Osteocyte (in vitro differentiated cells): ENCODE data around the gene IKZF4. TPM values are rescaled to one million over a fixed set of nuclear protein-coding genes. Genes with fewer than 3 reads are reported as not detected.
"Not testable (repeated sequence)": the region's sequence is repeated elsewhere in the genome, so short reads cannot be mapped to it uniquely, and the experiment has no call there.

Source experiments
- DNase-seq: peaks from one replicate; pipeline ENCODE4 v3.0.0; 2021; ENCODE audit warnings: mixed read lengths; ENCODE audit not compliant: unreplicated experiment; ENCODE audit errors: extremely low spot score
- H3K27ac Mint-ChIP-seq: one replicate; pipeline ENCODE4 v1.8.0; 2021; ENCODE audit warnings: mild to moderate bottlenecking, mixed read lengths; ENCODE audit not compliant: unreplicated experiment
- H3K27me3 Mint-ChIP-seq: one replicate; pipeline ENCODE4 v1.8.0; 2021; ENCODE audit warnings: mixed read lengths; ENCODE audit not compliant: unreplicated experiment
- H3K36me3 Mint-ChIP-seq: one replicate; pipeline ENCODE4 v1.8.0; 2021; ENCODE audit warnings: mixed read lengths; ENCODE audit not compliant: unreplicated experiment
- H3K4me1 Mint-ChIP-seq: one replicate; pipeline ENCODE4 v1.8.0; 2021; ENCODE audit warnings: mixed read lengths; ENCODE audit not compliant: unreplicated experiment
- H3K4me3 Mint-ChIP-seq: one replicate; pipeline ENCODE4 v1.8.0; 2021; ENCODE audit warnings: mild to moderate bottlenecking, moderate library complexity, mixed read lengths; ENCODE audit not compliant: unreplicated experiment
- H3K9me3 Mint-ChIP-seq: one replicate; pipeline ENCODE4 v1.8.0; 2021; ENCODE audit warnings: mixed read lengths; ENCODE audit not compliant: unreplicated experiment
- total RNA-seq: library from RNA; stranded (reverse); gene quantifications from 2 replicates; pipeline ENCODE4 v1.2.1, GENCODE V29; 2021
- TF ChIP-seq, protein P1 (sequence below): fragments of 200-600 bp; sonication (generic); IDR thresholded peaks from 2 replicates; pipeline ENCODE4 v1.5.0; 2021; ENCODE audit warnings: antibody characterized with exemption, mild to moderate bottlenecking, moderate library complexity

IKZF4 gene
- total RNA-seq, 1 donor from 2014 or later, result 10.6 TPM

DNA sequence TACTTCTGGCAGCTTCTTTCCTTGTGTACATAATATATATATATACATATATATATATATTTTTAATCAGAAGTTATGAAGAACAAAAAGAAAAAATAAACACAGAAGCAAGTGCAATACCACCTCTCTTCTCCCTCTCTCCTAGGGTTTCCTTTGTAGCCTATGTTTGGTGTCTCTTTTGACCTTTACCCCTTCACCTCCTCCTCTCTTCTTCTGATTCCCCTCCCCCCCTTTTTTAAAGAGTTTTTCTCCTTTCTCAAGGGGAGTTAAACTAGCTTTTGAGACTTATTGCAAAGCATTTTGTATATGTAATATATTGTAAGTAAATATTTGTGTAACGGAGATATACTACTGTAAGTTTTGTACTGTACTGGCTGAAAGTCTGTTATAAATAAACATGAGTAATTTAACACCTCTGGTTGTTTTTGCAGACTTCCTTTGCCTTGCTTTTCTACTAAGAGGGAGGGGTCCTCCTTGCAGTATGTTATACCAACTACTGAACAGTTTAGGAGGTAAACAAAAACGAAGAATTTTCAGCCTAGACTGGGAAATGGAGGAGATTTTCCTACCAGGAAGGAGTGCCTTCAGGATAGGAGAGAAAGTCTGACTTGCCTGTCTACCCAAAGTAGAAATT, 17.3 kb downstream of the IKZF4 start:
- TF ChIP-seq, protein P1, sequence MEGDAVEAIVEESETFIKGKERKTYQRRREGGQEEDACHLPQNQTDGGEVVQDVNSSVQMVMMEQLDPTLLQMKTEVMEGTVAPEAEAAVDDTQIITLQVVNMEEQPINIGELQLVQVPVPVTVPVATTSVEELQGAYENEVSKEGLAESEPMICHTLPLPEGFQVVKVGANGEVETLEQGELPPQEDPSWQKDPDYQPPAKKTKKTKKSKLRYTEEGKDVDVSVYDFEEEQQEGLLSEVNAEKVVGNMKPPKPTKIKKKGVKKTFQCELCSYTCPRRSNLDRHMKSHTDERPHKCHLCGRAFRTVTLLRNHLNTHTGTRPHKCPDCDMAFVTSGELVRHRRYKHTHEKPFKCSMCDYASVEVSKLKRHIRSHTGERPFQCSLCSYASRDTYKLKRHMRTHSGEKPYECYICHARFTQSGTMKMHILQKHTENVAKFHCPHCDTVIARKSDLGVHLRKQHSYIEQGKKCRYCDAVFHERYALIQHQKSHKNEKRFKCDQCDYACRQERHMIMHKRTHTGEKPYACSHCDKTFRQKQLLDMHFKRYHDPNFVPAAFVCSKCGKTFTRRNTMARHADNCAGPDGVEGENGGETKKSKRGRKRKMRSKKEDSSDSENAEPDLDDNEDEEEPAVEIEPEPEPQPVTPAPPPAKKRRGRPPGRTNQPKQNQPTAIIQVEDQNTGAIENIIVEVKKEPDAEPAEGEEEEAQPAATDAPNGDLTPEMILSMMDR, result no peak
- Mint-ChIP-seq H3K36me3 (peaks cover 11% of the 10 kb centered on the region), H3K9me3 (no peaks in the 10 kb centered on the region), H3K27me3 (no peaks in the 10 kb centered on the region), H3K4me1 (peaks cover 19% of the 10 kb centered on the region), H3K4me3 (no peak overlapping the region), H3K27ac (peak overlapping the region; percentile 5)
- DNase-seq, result no peak

DNA sequence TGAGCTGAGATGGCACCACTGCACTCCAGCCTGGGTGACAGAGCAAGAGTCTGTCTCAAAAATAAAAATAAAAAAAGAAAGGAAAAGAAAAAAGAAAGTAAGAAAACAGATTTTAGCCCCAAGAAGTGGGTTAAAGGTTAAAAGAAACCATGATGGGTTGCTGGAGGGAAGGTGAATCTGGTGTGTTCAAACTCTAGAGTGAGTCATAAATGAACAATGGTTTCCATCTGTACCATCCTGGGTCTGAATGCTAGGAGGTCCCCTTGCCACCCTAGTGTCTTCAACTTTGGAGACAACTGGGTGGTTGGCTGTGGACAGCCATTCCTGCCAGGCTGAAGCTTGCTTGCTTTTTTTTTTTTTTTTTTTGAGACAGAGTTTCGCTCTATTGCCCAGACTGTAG, 19.3 kb downstream of the IKZF4 start:
- no peaks in the 10 kb centered on the region for H3K27me3 Mint-ChIP-seq
- H3K4me3 Mint-ChIP-seq, result no peak overlapping the region
- H3K27ac Mint-ChIP-seq, result no peak overlapping the region
- TF ChIP-seq, protein P1, result no peak
- H3K4me1 Mint-ChIP-seq, result peaks cover 24% of the 10 kb centered on the region
- no peaks in the 10 kb centered on the region for H3K9me3 Mint-ChIP-seq
- no peak for DNase-seq
- peaks cover 20% of the 10 kb centered on the region for H3K36me3 Mint-ChIP-seq

DNA sequence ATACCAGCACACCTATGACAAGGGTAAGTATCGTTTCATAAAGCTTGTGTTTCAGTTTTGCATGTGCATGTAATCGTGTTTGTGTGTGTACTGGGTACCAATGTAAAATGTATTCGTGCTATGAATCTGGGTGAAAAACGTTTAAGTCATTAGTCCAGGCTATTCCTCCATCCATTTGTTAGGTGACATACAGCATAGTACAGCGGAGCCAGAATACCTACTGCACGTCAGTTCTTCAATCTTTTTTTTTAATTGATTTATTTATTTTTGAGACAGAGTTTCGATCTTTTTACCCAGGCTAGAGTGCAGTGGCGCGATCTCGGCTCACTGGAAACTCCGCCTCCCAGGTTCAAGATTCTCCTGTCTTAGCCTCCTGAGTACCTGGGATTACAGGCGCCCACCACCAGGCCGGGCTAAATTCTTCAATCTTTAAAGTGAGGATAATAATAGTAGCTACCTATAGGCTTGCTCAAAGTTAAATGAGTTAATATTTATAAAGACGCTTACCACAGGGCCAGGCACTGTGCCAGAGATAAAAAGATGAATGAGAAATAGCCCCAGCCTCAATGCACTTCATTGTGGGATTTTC, 20.2 kb downstream of the IKZF4 start:
- Mint-ChIP-seq H3K27ac (peak overlapping the region; percentile 87), H3K36me3 (peaks cover 15% of the 10 kb centered on the region), H3K4me1 (peaks cover 24% of the 10 kb centered on the region), H3K27me3 (no peaks in the 10 kb centered on the region), H3K4me3 (peak overlapping the region; percentile 70), H3K9me3 (no peaks in the 10 kb centered on the region)
- TF ChIP-seq, protein P1, result no peak
- DNase-seq, result no peak

DNA sequence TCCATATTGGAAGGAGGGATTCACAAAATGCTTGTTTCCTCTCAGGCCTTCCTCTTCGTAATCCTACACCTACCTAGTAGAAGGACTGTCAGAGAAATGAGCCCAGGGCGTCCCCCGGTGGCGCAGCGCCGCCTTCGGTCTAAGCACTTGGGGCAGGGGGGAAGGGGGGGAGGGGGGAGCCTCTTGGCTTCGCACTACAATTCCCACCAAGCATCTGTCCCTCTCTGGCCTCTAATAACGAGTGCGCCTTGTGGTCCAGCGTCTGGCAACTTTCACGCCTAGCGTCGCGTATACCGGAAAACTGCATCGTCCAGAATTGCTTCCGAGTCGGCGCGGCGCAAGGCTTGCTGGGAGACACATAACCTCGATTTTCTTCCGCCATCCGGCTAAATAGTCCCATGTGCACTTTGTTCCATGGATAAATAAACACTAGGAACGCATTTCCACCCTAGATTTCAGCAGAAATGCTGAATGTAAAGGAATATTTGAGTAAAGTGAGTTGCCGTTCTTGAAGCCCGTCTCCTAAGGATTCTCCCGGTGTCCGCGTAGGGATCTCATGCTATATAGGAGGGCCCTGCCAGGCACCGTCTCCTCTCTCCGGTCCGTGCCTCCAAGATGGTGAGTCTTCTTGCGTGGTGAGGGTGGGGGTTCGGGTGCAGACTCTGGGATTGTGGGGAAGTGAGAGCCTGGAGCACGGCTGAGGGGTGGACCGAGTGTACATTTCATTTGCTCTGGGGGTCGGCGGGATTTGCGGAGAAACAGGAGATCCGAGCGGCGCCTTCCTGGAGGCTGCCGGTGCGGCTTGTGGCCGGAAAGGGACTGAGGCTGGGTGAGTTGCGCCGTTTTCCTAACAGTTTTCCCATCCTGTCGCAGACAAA, 20.9 kb downstream of the IKZF4 start, which contains the start of gene RPS26:
Gene RPS26 (plus strand): TSS at position 367 of the 878 bp plus-strand sequence. CDS start 249 bp downstream, at position 616.
- peak; percentile 98 for DNase-seq
- Mint-ChIP-seq H3K36me3 (peaks cover 15% of the 10 kb centered on the region), H3K4me1 (peaks cover 24% of the 10 kb centered on the region), H3K27me3 (no peaks in the 10 kb centered on the region), H3K27ac (peak within 1 kb of the TSS; percentile 98), H3K4me3 (peak within 1 kb of the TSS; percentile 97), H3K9me3 (no peaks in the 10 kb centered on the region)
- TF ChIP-seq, protein P1, result peak; percentile 62

DNA sequence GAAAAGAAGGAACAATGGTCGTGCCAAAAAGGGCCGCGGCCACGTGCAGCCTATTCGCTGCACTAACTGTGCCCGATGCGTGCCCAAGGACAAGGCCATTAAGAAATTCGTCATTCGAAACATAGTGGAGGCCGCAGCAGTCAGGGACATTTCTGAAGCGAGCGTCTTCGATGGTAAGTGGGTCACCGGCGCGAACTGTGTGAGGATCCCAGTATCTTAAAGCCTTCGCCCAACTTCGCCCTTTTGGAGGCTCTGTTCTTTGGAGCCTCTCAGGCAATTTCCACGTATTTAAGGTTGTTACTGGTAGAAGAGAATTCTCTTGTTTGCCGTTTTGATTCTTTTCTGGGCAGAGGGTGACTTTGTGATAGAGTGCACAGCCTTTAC, 21.6 kb downstream of the IKZF4 start:
- Mint-ChIP-seq H3K36me3 (peaks cover 15% of the 10 kb centered on the region), H3K4me1 (peaks cover 26% of the 10 kb centered on the region), H3K27ac (peak overlapping the region; percentile 98), H3K4me3 (peak overlapping the region; percentile 97)
- not testable (repeated sequence) for H3K27me3 Mint-ChIP-seq, DNase-seq, H3K9me3 Mint-ChIP-seq
